Activated CD4-positive, alpha-beta T cell treated with anti-CD3 and anti-CD28 coated beads, Interleukin-2, amount 10 ng/mL, durations not matched to agents 24 days and 14 days (primary cell): ENCODE results near the gene CCDC92. TPM values are rescaled to one million over a fixed set of nuclear protein-coding genes. Genes with fewer than 3 reads are reported as not detected.
"Not testable (repeated sequence)": the region's sequence is repeated elsewhere in the genome, so short reads cannot be mapped to it uniquely, and the experiment has no call there.

ENCODE experiments used
- DNase-seq: peaks from one replicate; pipeline ENCODE4 v3.0.0; 2022
- H3K27ac Mint-ChIP-seq: one replicate; pipeline ENCODE4 v1.8.0; 2022; ENCODE audit warnings: mild to moderate bottlenecking, mixed read lengths
- H3K27me3 Mint-ChIP-seq: one replicate; pipeline ENCODE4 v1.8.0; 2022; ENCODE audit warnings: mixed read lengths
- H3K36me3 Mint-ChIP-seq: one replicate; pipeline ENCODE4 v1.8.0; 2022; ENCODE audit warnings: low read depth, mild to moderate bottlenecking, mixed read lengths
- H3K4me1 Mint-ChIP-seq: one replicate; pipeline ENCODE4 v1.8.0; 2021; ENCODE audit warnings: mixed read lengths
- H3K4me3 Mint-ChIP-seq: one replicate; pipeline ENCODE4 v1.8.0; 2022; ENCODE audit warnings: mild to moderate bottlenecking, moderate library complexity, mixed read lengths
- H3K9me3 Mint-ChIP-seq: one replicate; pipeline ENCODE4 v1.8.0; 2021; ENCODE audit warnings: mixed read lengths
- intact Hi-C: fragments of 100-400 bp; cut with micrococcal nuclease; formaldehyde crosslinking; loops from one replicate; pipeline ENCODE4 v1.15.1; 2023
- total RNA-seq: library from RNA; stranded (reverse); gene quantifications from 2 replicates; pipeline ENCODE4 v1.2.3, GENCODE V29; 2022

The CCDC92 gene
- total RNA-seq, 1 donor from 2014 or later = 7.3 TPM

GRCh38 chr12:123958462-123958861 lies 14.2 kb downstream of the CCDC92 start:
- Mint-ChIP-seq H3K27ac (no peak overlapping the region), H3K4me1 (no peaks in the 10 kb centered on the region), H3K27me3 (no peaks in the 10 kb centered on the region), H3K9me3 (no peaks in the 10 kb centered on the region), H3K36me3 (no peaks in the 10 kb centered on the region), H3K4me3 (no peak overlapping the region)
- DNase-seq = no peak
- intact Hi-C loops = no loop called here

- Mint-ChIP-seq H3K36me3 (no peaks in the 10 kb centered on the region), H3K9me3 (no peaks in the 10 kb centered on the region), H3K27me3 (no peaks in the 10 kb centered on the region), H3K27ac (no peak overlapping the region), H3K4me3 (no peak overlapping the region), H3K4me1 (no peaks in the 10 kb centered on the region)
- intact Hi-C loops = no loop called here
- no peak for DNase-seq
These were observed 15.4 kb downstream of the CCDC92 start for GRCh38 chr12:123957196-123957595.

GRCh38 chr12:123956249-123956648 lies 16.4 kb downstream of the CCDC92 start:
- intact Hi-C loops = no loop called here
- H3K9me3 Mint-ChIP-seq = no peaks in the 10 kb centered on the region
- no peak for DNase-seq

GRCh38 chr12:123954647-123955350 lies 17.8 kb downstream of the CCDC92 start:
- DNase-seq = no peak
- intact Hi-C loops = no loop called here
- Mint-ChIP-seq H3K4me3 (no peak overlapping the region), H3K4me1 (no peaks in the 10 kb centered on the region), H3K27ac (no peak overlapping the region), H3K27me3 (no peaks in the 10 kb centered on the region), H3K9me3 (no peaks in the 10 kb centered on the region), H3K36me3 (no peaks in the 10 kb centered on the region)

More at GRCh38 chr12:123956249-123956648, 16.4 kb downstream of the CCDC92 start:
- H3K4me1 Mint-ChIP-seq = no peaks in the 10 kb centered on the region
- H3K4me3 Mint-ChIP-seq = no peak overlapping the region
- H3K27ac Mint-ChIP-seq = no peak overlapping the region
- H3K36me3 Mint-ChIP-seq = no peaks in the 10 kb centered on the region
- no peaks in the 10 kb centered on the region for H3K27me3 Mint-ChIP-seq

GRCh38 chr12:123952037-123952436 lies 20.6 kb downstream of the CCDC92 start:
- H3K27ac Mint-ChIP-seq = no peak overlapping the region
- no peaks in the 10 kb centered on the region for H3K9me3 Mint-ChIP-seq
- no peaks in the 10 kb centered on the region for H3K4me1 Mint-ChIP-seq
- H3K4me3 Mint-ChIP-seq = no peak overlapping the region
- no peaks in the 10 kb centered on the region for H3K27me3 Mint-ChIP-seq
- no peaks in the 10 kb centered on the region for H3K36me3 Mint-ChIP-seq
- no peak for DNase-seq
- intact Hi-C loops = no loop called here

- H3K27ac Mint-ChIP-seq = no peak overlapping the region
- intact Hi-C loops = no loop called here
- H3K36me3 Mint-ChIP-seq = no peaks in the 10 kb centered on the region
- no peak overlapping the region for H3K4me3 Mint-ChIP-seq
- no peaks in the 10 kb centered on the region for H3K4me1 Mint-ChIP-seq
- H3K27me3 Mint-ChIP-seq = no peaks in the 10 kb centered on the region
- DNase-seq = no peak
- H3K9me3 Mint-ChIP-seq = no peaks in the 10 kb centered on the region
These were observed 21.2 kb downstream of the CCDC92 start for GRCh38 chr12:123951467-123951866.

- H3K4me1 Mint-ChIP-seq = no peaks in the 10 kb centered on the region
- no peak overlapping the region for H3K4me3 Mint-ChIP-seq
- no peak overlapping the region for H3K27ac Mint-ChIP-seq
- H3K36me3 Mint-ChIP-seq = no peaks in the 10 kb centered on the region
- no peak for DNase-seq
- H3K27me3 Mint-ChIP-seq = no peaks in the 10 kb centered on the region
- H3K9me3 Mint-ChIP-seq = no peaks in the 10 kb centered on the region
- intact Hi-C loops = no loop called here
These were observed 21.9 kb downstream of the CCDC92 start for GRCh38 chr12:123950476-123951349.

GRCh38 chr12:123949770-123950165 lies 22.9 kb downstream of the CCDC92 start:
- no peak overlapping the region for H3K27ac Mint-ChIP-seq
- H3K9me3 Mint-ChIP-seq = no peaks in the 10 kb centered on the region
- DNase-seq = no peak
- H3K27me3 Mint-ChIP-seq = no peaks in the 10 kb centered on the region
- no peaks in the 10 kb centered on the region for H3K36me3 Mint-ChIP-seq
- H3K4me3 Mint-ChIP-seq = no peak overlapping the region
- intact Hi-C loops = no loop called here
- H3K4me1 Mint-ChIP-seq = no peaks in the 10 kb centered on the region

- H3K9me3 Mint-ChIP-seq = no peaks in the 10 kb centered on the region
- no peaks in the 10 kb centered on the region for H3K4me1 Mint-ChIP-seq
- no peaks in the 10 kb centered on the region for H3K36me3 Mint-ChIP-seq
- no peak overlapping the region for H3K27ac Mint-ChIP-seq
- no peak for DNase-seq
- intact Hi-C loops = no loop called here
- H3K27me3 Mint-ChIP-seq = no peaks in the 10 kb centered on the region
- no peak overlapping the region for H3K4me3 Mint-ChIP-seq
These were observed 23.5 kb downstream of the CCDC92 start for GRCh38 chr12:123948796-123949769.

GRCh38 chr12:123948401-123948795 lies 24.2 kb downstream of the CCDC92 start:
- no peak for DNase-seq
- H3K27me3 Mint-ChIP-seq = no peaks in the 10 kb centered on the region
- no peak overlapping the region for H3K4me3 Mint-ChIP-seq
- no peaks in the 10 kb centered on the region for H3K9me3 Mint-ChIP-seq
- no peak overlapping the region for H3K27ac Mint-ChIP-seq
- H3K4me1 Mint-ChIP-seq = no peaks in the 10 kb centered on the region
- intact Hi-C loops = no loop called here
- H3K36me3 Mint-ChIP-seq = no peaks in the 10 kb centered on the region

GRCh38 chr12:123947531-123947930 lies 25.1 kb downstream of the CCDC92 start:
- H3K27me3 Mint-ChIP-seq, H3K4me3 Mint-ChIP-seq, H3K27ac Mint-ChIP-seq, H3K9me3 Mint-ChIP-seq, DNase-seq, H3K36me3 Mint-ChIP-seq, H3K4me1 Mint-ChIP-seq, intact Hi-C loops: not testable (repeated sequence)

- H3K36me3 Mint-ChIP-seq, H3K4me3 Mint-ChIP-seq, H3K9me3 Mint-ChIP-seq, intact Hi-C loops, H3K4me1 Mint-ChIP-seq, H3K27me3 Mint-ChIP-seq, H3K27ac Mint-ChIP-seq, DNase-seq: not testable (repeated sequence)
These were observed 25.8 kb downstream of the CCDC92 start for GRCh38 chr12:123946516-123947505.

- Mint-ChIP-seq H3K4me3 (no peak overlapping the region), H3K36me3 (peaks cover 10% of the 10 kb centered on the region), H3K9me3 (no peaks in the 10 kb centered on the region), H3K27me3 (no peaks in the 10 kb centered on the region), H3K4me1 (no peaks in the 10 kb centered on the region), H3K27ac (no peak overlapping the region)
- intact Hi-C loops = no loop called here
- DNase-seq = no peak
These were observed 26.5 kb downstream of the CCDC92 start for GRCh38 chr12:123946152-123946515.
